Left lung (tissue), 10 donors: Measurements from ENCODE around the gene MAP2K6. TPM values are rescaled to one million over a fixed set of nuclear protein-coding genes. Genes with fewer than 3 reads are reported as not detected.

Experiments used
- ATAC-seq: fragments of 200-7000 bp; cut with Tn5 transposase; one replicate; pipeline ENCODE4 v1.9.1; 2020; ENCODE audit warnings: moderate library complexity
- DNase-seq, 4 donors: peaks; one replicate each; pipeline ENCODE4 v3.0.0-alpha.2; 2013 to 2020
- H3K27ac ChIP-seq, 2 donors: fragments of 200-600 bp; sonication (generic) in 1 of 2; one replicate each; pipeline versions ENCODE4 v1.5.0 to v1.8.0; 2020 to 2021
- H3K27me3 ChIP-seq, 2 donors: fragments of 200-600 bp; sonication (generic) in 1 of 2; one replicate each; pipeline versions ENCODE4 v1.5.0 to v1.8.0; 2020 to 2021
- H3K36me3 ChIP-seq, 2 donors: fragments of 200-600 bp; sonication (generic) in 1 of 2; one replicate each; pipeline versions ENCODE4 v1.5.0 to v1.8.0; 2020 to 2021
- H3K4me1 ChIP-seq, 2 donors: fragments of 200-600 bp; one replicate each; pipeline ENCODE4 v1.8.0; 2021
- H3K4me3 ChIP-seq, 2 donors: fragments of 200-600 bp; sonication (generic) in 1 of 2; one replicate each; pipeline versions ENCODE4 v1.5.0 to v1.8.0; 2020 to 2021; ENCODE audit warnings: mild to moderate bottlenecking in 1 of 2
- H3K9me3 ChIP-seq, 2 donors: fragments of 200-600 bp; sonication (generic) in 1 of 2; one replicate each; pipeline versions ENCODE4 v1.5.0 to v1.8.0; 2020 to 2021
- CTCF ChIP-seq, 2 donors: fragments of 200-600 bp; sonication (generic) in 1 of 2; IDR thresholded peaks; one replicate each; pipeline versions ENCODE4 v1.5.0 to v1.8.0; 2021; ENCODE audit warnings: antibody characterized with exemption in 2 of 2
- intact Hi-C, 2 donors: fragments of 100-400 bp; cut with DNase I; formaldehyde crosslinking; loops; one replicate each; pipeline versions ENCODE4 v1.11.2 to v1.14.2; 2022
- polyA plus RNA-seq, 6 donors: library from polyadenylated mRNA; unstranded; fragments of 120-200 nt; gene quantifications; one replicate each; pipeline ENCODE4 v1.2.1, GENCODE V29; 2013; ENCODE audit not compliant: insufficient read length in 6 of 6
- total RNA-seq, 2 donors: library from RNA; stranded (reverse); fragmentation: NEBNext Ultra II Directional; extraction: Animal tissue kit (Norgen Biotek cat#: 25700); gene quantifications; one replicate each; pipeline ENCODE4 v1.2.1, GENCODE V29; 2021
- donor health status: DM: no; HTN: yes; CAD: no.
- donor health status: DM: no; HTN: no; CAD: no.

Gene MAP2K6
- total and polyA plus RNA-seq, 8 donors, result 7.2 to 27.1 (median 21.1) TPM

GRCh38 chr17:69551212-69552010 lies 136.9 kb downstream of the MAP2K6 start:
- no peak for ATAC-seq
- Histone ChIP-seq H3K36me3 (peaks cover 0 to 4% of the 10 kb centered on the region in 2 donors), H3K4me1 (no peaks in the 10 kb centered on the region), H3K27ac (no peak overlapping the region), H3K4me3 (no peak overlapping the region), H3K27me3 (no peaks in the 10 kb centered on the region), H3K9me3 (peaks cover 0 to 3% of the 10 kb centered on the region in 2 donors)
- DNase-seq, result no peak
- intact Hi-C loops, result no loop called here
- TF ChIP-seq CTCF (IDR thresholded peaks at IDR 0.05), result no peak

DNA sequence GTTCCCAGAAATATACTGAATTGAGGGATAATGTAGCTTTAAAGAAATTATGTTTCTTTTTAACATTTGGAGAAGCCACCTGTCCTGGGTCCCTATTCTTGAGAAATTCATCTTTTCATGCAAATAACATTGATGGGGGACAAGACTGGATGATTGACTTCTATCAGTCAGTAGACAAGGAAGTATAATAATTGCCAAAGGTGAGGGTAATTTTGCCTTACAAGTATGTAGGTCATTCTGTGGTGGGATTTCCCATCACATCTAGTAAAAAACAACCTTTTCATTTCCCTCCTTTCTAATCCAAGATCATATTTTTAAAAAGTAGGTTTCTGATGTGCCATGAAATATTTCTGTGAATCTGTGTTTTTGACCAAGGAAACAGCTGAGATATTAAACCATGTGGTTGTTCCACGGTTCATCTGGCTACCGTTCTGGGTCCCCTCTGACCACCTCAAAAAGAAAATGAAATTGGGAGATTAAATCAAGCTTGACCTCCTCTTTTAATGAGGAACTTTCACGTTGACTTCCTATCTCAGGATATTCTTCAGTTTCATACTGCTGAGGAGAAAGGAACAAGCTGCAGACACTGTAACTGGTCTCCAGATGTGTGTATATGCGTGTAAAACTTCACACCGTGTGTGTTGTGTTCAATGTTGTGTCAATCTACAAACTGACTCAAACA lies 138.6 kb downstream of the MAP2K6 start:
- H3K4me1 ChIP-seq, result no peaks in the 10 kb centered on the region
- ATAC-seq, result no peak

GRCh38 chr17:69555056-69555455 lies 140.6 kb downstream of the MAP2K6 start:
- intact Hi-C loops, result no loop called here
- TF ChIP-seq CTCF (IDR thresholded peaks at IDR 0.05), result no peak
- peaks cover 0 to 4% of the 10 kb centered on the region in 2 donors for H3K36me3 ChIP-seq
- no peak overlapping the region for H3K4me3 ChIP-seq
- no peak overlapping the region for H3K27ac ChIP-seq
- DNase-seq (no peak), ATAC-seq (no peak)
- H3K27me3 ChIP-seq, result no peaks in the 10 kb centered on the region
- H3K9me3 ChIP-seq, result peaks cover 0 to 3% of the 10 kb centered on the region in 2 donors
- H3K4me1 ChIP-seq, result no peaks in the 10 kb centered on the region

More for the DNA sequence above, 138.6 kb downstream of the MAP2K6 start:
- Histone ChIP-seq H3K27ac (no peak overlapping the region), H3K4me3 (no peak overlapping the region), H3K27me3 (no peaks in the 10 kb centered on the region), H3K36me3 (peaks cover 0 to 4% of the 10 kb centered on the region in 2 donors), H3K9me3 (peaks cover 0 to 3% of the 10 kb centered on the region in 2 donors)
- intact Hi-C loops, result no loop called here
- no peak for TF ChIP-seq CTCF (IDR thresholded peaks at IDR 0.05)
- no peak for DNase-seq

- ATAC-seq (no peak), DNase-seq (no peak)
- no peak for TF ChIP-seq CTCF (IDR thresholded peaks at IDR 0.05)
- no peak overlapping the region for H3K27ac ChIP-seq
- intact Hi-C loops, result no loop called here
- no peaks in the 10 kb centered on the region for H3K27me3 ChIP-seq
- no peak overlapping the region for H3K4me3 ChIP-seq
- H3K9me3 ChIP-seq, result peaks cover 0 to 3% of the 10 kb centered on the region in 2 donors
- H3K36me3 ChIP-seq, result peaks cover 0 to 4% of the 10 kb centered on the region in 2 donors
- H3K4me1 ChIP-seq, result no peaks in the 10 kb centered on the region
Observed at GRCh38 chr17:69557339-69557738, 142.8 kb downstream of the MAP2K6 start.

- intact Hi-C loops, result no loop called here
- Histone ChIP-seq H3K27me3 (no peaks in the 10 kb centered on the region), H3K4me1 (no peaks in the 10 kb centered on the region), H3K9me3 (no peaks in the 10 kb centered on the region), H3K4me3 (no peak overlapping the region), H3K36me3 (no peaks in the 10 kb centered on the region), H3K27ac (no peak overlapping the region)
- ATAC-seq (no peak), DNase-seq (no peak)
- no peak for TF ChIP-seq CTCF (IDR thresholded peaks at IDR 0.05)
Observed at GRCh38 chr17:69558796-69559195, 144.3 kb downstream of the MAP2K6 start.
